ENCODE data around the gene TNFRSF17. TPM values are rescaled to one million over a fixed set of nuclear protein-coding genes. Genes with fewer than 3 reads are reported as not detected.

Gene TNFRSF17
- total and polyA plus RNA-seq, 9 of the 15 experiments (the other 6 are each of a cell fraction or from before 2014, with no cell fraction given) = not detected

DNA sequence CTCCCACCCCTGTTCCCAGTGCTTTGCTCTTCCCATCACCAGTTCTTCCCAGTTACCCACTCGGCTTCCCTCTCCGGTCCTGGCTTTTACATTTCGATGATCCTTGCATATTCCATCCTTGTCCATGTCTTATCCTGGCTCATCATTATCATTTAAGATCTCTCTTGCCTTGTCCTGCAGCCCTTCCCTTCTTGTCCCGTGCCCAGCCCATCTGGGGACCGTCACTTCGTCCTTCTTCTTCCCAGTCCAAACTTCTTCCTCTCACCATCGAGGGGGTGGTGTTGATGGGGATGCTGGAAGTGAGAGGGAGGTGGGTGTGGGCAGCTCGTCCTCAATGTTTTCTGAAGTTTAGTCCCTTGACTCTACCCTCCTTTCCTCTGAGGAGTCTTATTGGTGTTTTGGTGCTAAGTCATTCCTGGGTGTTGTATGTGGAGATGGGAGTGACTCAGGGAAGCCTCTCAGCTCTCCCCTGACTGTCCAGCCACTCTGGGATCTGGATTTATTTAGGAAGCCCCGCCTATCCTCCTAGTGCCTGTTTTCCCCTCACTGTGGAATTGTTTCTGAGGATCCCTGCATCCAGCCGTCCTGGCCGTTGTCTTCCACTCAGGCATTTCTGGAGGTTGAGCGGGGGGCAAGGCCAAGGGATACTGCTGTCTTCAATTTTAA is 12.5 kb downstream of the TNFRSF17 start (continued):
- TF ChIP-seq CHD4 (IDR thresholded peaks at IDR 0.05; ENCODE audit: insufficient read depth, insufficient replicate concordance, low read depth, low read length, poor library complexity, severe bottlenecking) = no peak
- TF ChIP-seq PURB (CRISPR knock-in tag; IDR thresholded peaks at IDR 0.05; ENCODE audit: low read depth) = no peak
- TF ChIP-seq, protein P1, sequence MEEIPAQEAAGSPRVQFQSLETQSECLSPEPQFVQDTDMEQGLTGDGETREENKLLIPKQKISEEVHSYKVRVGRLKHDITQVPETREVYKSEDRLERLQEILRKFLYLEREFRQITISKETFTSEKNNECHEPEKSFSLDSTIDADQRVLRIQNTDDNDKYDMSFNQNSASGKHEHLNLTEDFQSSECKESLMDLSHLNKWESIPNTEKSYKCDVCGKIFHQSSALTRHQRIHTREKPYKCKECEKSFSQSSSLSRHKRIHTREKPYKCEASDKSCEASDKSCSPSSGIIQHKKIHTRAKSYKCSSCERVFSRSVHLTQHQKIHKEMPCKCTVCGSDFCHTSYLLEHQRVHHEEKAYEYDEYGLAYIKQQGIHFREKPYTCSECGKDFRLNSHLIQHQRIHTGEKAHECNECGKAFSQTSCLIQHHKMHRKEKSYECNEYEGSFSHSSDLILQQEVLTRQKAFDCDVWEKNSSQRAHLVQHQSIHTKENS (CRISPR knock-in tag; IDR thresholded peaks at IDR 0.05) = no peak
- TF ChIP-seq PHF8 (IDR thresholded peaks at IDR 0.05; ENCODE audit: borderline replicate concordance, low read length) = no peak
- TF ChIP-seq, protein P2, sequence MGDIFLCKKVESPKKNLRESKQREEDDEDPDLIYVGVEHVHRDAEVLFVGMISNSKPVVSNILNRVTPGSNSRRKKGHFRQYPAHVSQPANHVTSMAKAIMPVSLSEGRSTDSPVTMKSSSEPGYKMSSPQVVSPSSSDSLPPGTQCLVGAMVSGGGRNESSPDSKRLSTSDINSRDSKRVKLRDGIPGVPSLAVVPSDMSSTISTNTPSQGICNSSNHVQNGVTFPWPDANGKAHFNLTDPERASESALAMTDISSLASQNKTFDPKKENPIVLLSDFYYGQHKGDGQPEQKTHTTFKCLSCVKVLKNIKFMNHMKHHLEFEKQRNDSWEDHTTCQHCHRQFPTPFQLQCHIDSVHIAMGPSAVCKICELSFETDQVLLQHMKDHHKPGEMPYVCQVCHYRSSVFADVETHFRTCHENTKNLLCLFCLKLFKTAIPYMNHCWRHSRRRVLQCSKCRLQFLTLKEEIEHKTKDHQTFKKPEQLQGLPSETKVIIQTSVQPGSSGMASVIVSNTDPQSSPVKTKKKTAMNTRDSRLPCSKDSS (IDR thresholded peaks at IDR 0.05; ENCODE audit: low read depth, partially characterized antibody) = no peak
- TF ChIP-seq, protein P3, sequence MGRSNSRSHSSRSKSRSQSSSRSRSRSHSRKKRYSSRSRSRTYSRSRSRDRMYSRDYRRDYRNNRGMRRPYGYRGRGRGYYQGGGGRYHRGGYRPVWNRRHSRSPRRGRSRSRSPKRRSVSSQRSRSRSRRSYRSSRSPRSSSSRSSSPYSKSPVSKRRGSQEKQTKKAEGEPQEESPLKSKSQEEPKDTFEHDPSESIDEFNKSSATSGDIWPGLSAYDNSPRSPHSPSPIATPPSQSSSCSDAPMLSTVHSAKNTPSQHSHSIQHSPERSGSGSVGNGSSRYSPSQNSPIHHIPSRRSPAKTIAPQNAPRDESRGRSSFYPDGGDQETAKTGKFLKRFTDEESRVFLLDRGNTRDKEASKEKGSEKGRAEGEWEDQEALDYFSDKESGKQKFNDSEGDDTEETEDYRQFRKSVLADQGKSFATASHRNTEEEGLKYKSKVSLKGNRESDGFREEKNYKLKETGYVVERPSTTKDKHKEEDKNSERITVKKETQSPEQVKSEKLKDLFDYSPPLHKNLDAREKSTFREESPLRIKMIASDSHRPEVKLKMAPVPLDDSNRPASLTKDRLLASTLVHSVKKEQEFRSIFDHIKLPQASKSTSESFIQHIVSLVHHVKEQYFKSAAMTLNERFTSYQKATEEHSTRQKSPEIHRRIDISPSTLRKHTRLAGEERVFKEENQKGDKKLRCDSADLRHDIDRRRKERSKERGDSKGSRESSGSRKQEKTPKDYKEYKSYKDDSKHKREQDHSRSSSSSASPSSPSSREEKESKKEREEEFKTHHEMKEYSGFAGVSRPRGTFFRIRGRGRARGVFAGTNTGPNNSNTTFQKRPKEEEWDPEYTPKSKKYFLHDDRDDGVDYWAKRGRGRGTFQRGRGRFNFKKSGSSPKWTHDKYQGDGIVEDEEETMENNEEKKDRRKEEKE (IDR thresholded peaks at IDR 0.05; ENCODE audit: borderline replicate concordance in 1 of 2, control insufficient read depth in 1 of 2, low read depth in 2 of 2, low read length in 1 of 2) = no peak
- no peak for TF ChIP-seq ZNF707 (CRISPR knock-in tag; conservative IDR thresholded peaks at IDR 0.05)
- no peak for TF ChIP-seq MEF2D (tag; conservative IDR thresholded peaks at IDR 0.05; ENCODE audit: low read depth)
- no peak for TF ChIP-seq MTA1 (IDR thresholded peaks at IDR 0.05; ENCODE audit: borderline replicate concordance)
- no peak for TF ChIP-seq ZNF436 (CRISPR knock-in tag; IDR thresholded peaks at IDR 0.05)
- TF ChIP-seq, protein P4, sequence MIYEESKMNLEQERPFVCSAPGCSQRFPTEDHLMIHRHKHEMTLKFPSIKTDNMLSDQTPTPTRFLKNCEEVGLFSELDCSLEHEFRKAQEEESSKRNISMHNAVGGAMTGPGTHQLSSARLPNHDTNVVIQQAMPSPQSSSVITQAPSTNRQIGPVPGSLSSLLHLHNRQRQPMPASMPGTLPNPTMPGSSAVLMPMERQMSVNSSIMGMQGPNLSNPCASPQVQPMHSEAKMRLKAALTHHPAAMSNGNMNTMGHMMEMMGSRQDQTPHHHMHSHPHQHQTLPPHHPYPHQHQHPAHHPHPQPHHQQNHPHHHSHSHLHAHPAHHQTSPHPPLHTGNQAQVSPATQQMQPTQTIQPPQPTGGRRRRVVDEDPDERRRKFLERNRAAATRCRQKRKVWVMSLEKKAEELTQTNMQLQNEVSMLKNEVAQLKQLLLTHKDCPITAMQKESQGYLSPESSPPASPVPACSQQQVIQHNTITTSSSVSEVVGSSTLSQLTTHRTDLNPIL (CRISPR knock-in tag; IDR thresholded peaks at IDR 0.05) = no peak
- TF ChIP-seq GTF2F1 (IDR thresholded peaks at IDR 0.05; ENCODE audit: low read depth, low read length) = no peak
- TF ChIP-seq POLR2AphosphoS2 (IDR thresholded peaks at IDR 0.05; ENCODE audit: low read length) = no peak
- 0 out of 2 replicates have a peak, but pooled peaks have one; percentile 34 for TF ChIP-seq BHLHE40 (IDR thresholded peaks at IDR 0.05; ENCODE audit: low read length)
- no peak for TF ChIP-seq SPI1 (IDR thresholded peaks at IDR 0.05; ENCODE audit: borderline replicate concordance, low read depth, low read length)
- TF ChIP-seq LARP7 (IDR thresholded peaks at IDR 0.05) = 0 out of 2 replicates have a peak, but pooled peaks have one; percentile 11
- no peak for TF ChIP-seq SAFB2 (IDR thresholded peaks at IDR 0.05; ENCODE audit: borderline replicate concordance, low read depth, low read length, severe bottlenecking)
- TF ChIP-seq KDM5B (IDR thresholded peaks at IDR 0.05; ENCODE audit: insufficient replicate concordance, low read depth, low read length) = no peak
- no peak for TF ChIP-seq RFX1 (IDR thresholded peaks at IDR 0.05)
- TF ChIP-seq HCFC1 (IDR thresholded peaks at IDR 0.05; ENCODE audit: low read depth, low read length) = no peak
- TF ChIP-seq FIP1L1 (IDR thresholded peaks at IDR 0.05; ENCODE audit: low read depth, low read length, poor library complexity, severe bottlenecking) = no peak

Data from K562 (cell line).